IMR-90 (cell line): ENCODE results near the gene CLEC16A. TPM values are rescaled to one million over a fixed set of nuclear protein-coding genes. Genes with fewer than 3 reads are reported as not detected.

Experiments
- ATAC-seq: fragments of 200-7000 bp; cut with Tn5 transposase; 2 replicates; pipeline ENCODE4 v1.9.1; 2020; ENCODE audit warnings: low read depth, mild to moderate bottlenecking, moderate library complexity
- BruUV-seq: library from RNA; stranded (reverse); fragments of 400-500 nt; replicated peaks from 2 replicates; lab custom pipeline; 2021; lab: Mats Ljungman, UMichigan
- CTCF ChIA-PET: fragments of 300-600 bp; formaldehyde crosslinking; extraction: SDS; loops from one replicate; lab custom pipeline; 2021; ENCODE audit warnings: antibody characterized with exemption; lab: Yijun Ruan, JAX
- POLR2A ChIA-PET: fragments of 300-600 bp; sonication (Branson Sonifier 250); formaldehyde crosslinking; loops from one replicate; lab custom pipeline; 2022; ENCODE audit warnings: antibody characterized with exemption; ENCODE audit not compliant: unreplicated experiment; lab: Charles Lee
- DNase-seq: peaks from one replicate; pipeline ENCODE4 v3.0.0; 2013
- H2AFZ ChIP-seq: replicated peaks from 2 replicates; pipeline ENCODE3; 2013; ENCODE audit warnings: low read length, mild to moderate bottlenecking; ENCODE audit not compliant: poor library complexity
- H2AK5ac ChIP-seq: 2 replicates; pipeline ENCODE4 v1.6.1; 2013; ENCODE audit warnings: low read depth, low read length, inconsistent platforms
- H2AK9ac ChIP-seq: replicated peaks from 2 replicates; pipeline ENCODE3; 2013; ENCODE audit warnings: mild to moderate bottlenecking, low read depth, low read length, moderate library complexity; ENCODE audit not compliant: poor library complexity
- H2BK120ac ChIP-seq: 2 replicates; pipeline ENCODE4 v1.6.1; 2013; ENCODE audit warnings: low read depth, low read length, inconsistent platforms
- H2BK15ac ChIP-seq: 3 replicates; pipeline ENCODE4 v1.6.1; 2013; ENCODE audit warnings: low read depth, low read length, inconsistent platforms
- H2BK20ac ChIP-seq: 2 replicates; pipeline ENCODE4 v1.6.1; 2013; ENCODE audit warnings: low read depth, mild to moderate bottlenecking, inconsistent platforms, low read length, moderate library complexity
- H2BK5ac ChIP-seq: 2 replicates; pipeline ENCODE4 v1.6.1; 2013; ENCODE audit warnings: mild to moderate bottlenecking, low read depth, low read length, inconsistent platforms; ENCODE audit not compliant: poor library complexity, severe bottlenecking
- H3K14ac ChIP-seq: replicated peaks from 2 replicates; pipeline ENCODE4 v1.6.1; 2013; ENCODE audit warnings: low read depth, low read length, inconsistent platforms
- H3K18ac ChIP-seq: 2 replicates; pipeline ENCODE4 v1.6.1; 2013; ENCODE audit warnings: low read depth, low read length, control low read depth
- H3K23ac ChIP-seq: 2 replicates; pipeline ENCODE4 v1.6.1; 2013; ENCODE audit warnings: low read depth, low read length, inconsistent platforms
- H3K27ac ChIP-seq: 2 replicates; pipeline ENCODE4 v1.5.1; 2013; ENCODE audit warnings: mild to moderate bottlenecking, control low read depth, low read length; ENCODE audit not compliant: insufficient read depth
- H3K27me3 ChIP-seq: 2 replicates; pipeline ENCODE4 v1.6.1; 2013; ENCODE audit warnings: low read length; ENCODE audit not compliant: control insufficient read depth, insufficient read depth
- H3K36me3 ChIP-seq: 2 replicates; pipeline ENCODE4 v1.6.1; 2013; ENCODE audit warnings: low read length, mixed read lengths; ENCODE audit not compliant: control insufficient read depth, insufficient read depth
- H3K4ac ChIP-seq: 2 replicates; pipeline ENCODE4 v1.6.1; 2013; ENCODE audit warnings: low read depth, low read length, inconsistent platforms
- H3K4me1 ChIP-seq: 2 replicates; pipeline ENCODE4 v1.6.1; 2013; ENCODE audit warnings: low read length, mixed read lengths; ENCODE audit not compliant: control insufficient read depth, insufficient read depth
- H3K4me2 ChIP-seq: 2 replicates; pipeline ENCODE4 v1.6.1; 2013; ENCODE audit warnings: low read depth, mild to moderate bottlenecking, control low read depth, low read length, moderate library complexity
- H3K4me3 ChIP-seq: 2 replicates; pipeline ENCODE4 v1.5.1; 2013; ENCODE audit warnings: low read depth, mild to moderate bottlenecking, control low read depth, low read length, moderate library complexity; ENCODE audit not compliant: insufficient read depth
- H3K56ac ChIP-seq: 2 replicates; pipeline ENCODE4 v1.6.1; 2013; ENCODE audit warnings: low read length, inconsistent platforms; ENCODE audit not compliant: insufficient read depth; ENCODE audit errors: extremely low read depth
- H3K79me1 ChIP-seq, 2 experiments: 2 replicates each; pipeline ENCODE4 v1.6.1; 2013; ENCODE audit warnings: low read length in 2 of 2, inconsistent platforms in 1 of 2, low read depth in 1 of 2
- H3K9ac ChIP-seq: 2 replicates; pipeline ENCODE4 v1.6.1; 2013; ENCODE audit warnings: low read depth, low read length, control low read depth
- H3K9me1 ChIP-seq: 2 replicates; pipeline ENCODE4 v1.6.1; 2013; ENCODE audit warnings: low read length, inconsistent platforms; ENCODE audit not compliant: insufficient read depth
- H3K9me3 ChIP-seq: 2 replicates; pipeline ENCODE4 v1.6.1; 2013; ENCODE audit warnings: low read length; ENCODE audit not compliant: control insufficient read depth, insufficient read depth
- H4K20me1 ChIP-seq: 2 replicates; pipeline ENCODE4 v1.6.1; 2013; ENCODE audit warnings: low read length, inconsistent platforms; ENCODE audit not compliant: insufficient read depth
- H4K5ac ChIP-seq: 2 replicates; pipeline ENCODE4 v1.6.1; 2013; ENCODE audit warnings: mild to moderate bottlenecking, low read depth, low read length, control low read depth
- H4K8ac ChIP-seq, 2 experiments: 2 replicates each; pipeline ENCODE4 v1.6.1; 2013; ENCODE audit warnings: low read depth in 2 of 2, low read length in 2 of 2, control low read depth in 1 of 2, inconsistent platforms in 1 of 2
- H4K91ac ChIP-seq: 2 replicates; pipeline ENCODE4 v1.6.1; 2013; ENCODE audit warnings: low read depth, low read length, inconsistent platforms; ENCODE audit not compliant: insufficient read depth
- BHLHE40 ChIP-seq: fragments of 150-350 bp; IDR thresholded peaks from 2 replicates; pipeline ENCODE4 v1.6.1; 2016; ENCODE audit warnings: mild to moderate bottlenecking, low read depth, low read length
- CTCF ChIP-seq: conservative IDR thresholded peaks from 2 replicates; pipeline ENCODE4 v1.5.1; 2012; ENCODE audit warnings: mild to moderate bottlenecking, low read depth, low read length, improper control_type of control experiment
- FOS ChIP-seq: fragments of 150-350 bp; IDR thresholded peaks from 2 replicates; pipeline ENCODE4 v1.6.1; 2016; ENCODE audit warnings: low read depth, low read length
- MAFK ChIP-seq: IDR thresholded peaks from 2 replicates; pipeline ENCODE4 v1.6.1; 2012; ENCODE audit warnings: low read depth, low read length, improper control_type of control experiment
- MAZ ChIP-seq: IDR thresholded peaks from 2 replicates; pipeline ENCODE4 v1.6.1; 2012; ENCODE audit warnings: low read depth, mild to moderate bottlenecking, low read length, improper control_type of control experiment, moderate library complexity, borderline replicate concordance
- MXI1 ChIP-seq: IDR thresholded peaks from 2 replicates; pipeline ENCODE4 v1.6.1; 2012; ENCODE audit warnings: low read depth, mild to moderate bottlenecking, low read length, moderate library complexity, borderline replicate concordance
- NFE2L2 ChIP-seq: fragments of 150-350 bp; IDR thresholded peaks from 2 replicates; pipeline ENCODE4 v1.6.1; 2016; ENCODE audit warnings: low read depth, mild to moderate bottlenecking, low read length
- POLR2A ChIP-seq: IDR thresholded peaks from 2 replicates; pipeline ENCODE4 v1.6.1; 2012; ENCODE audit warnings: mild to moderate bottlenecking, low read depth, low read length
- RAD21 ChIP-seq: IDR thresholded peaks from 2 replicates; pipeline ENCODE4 v1.6.1; 2012; ENCODE audit warnings: low read length, improper control_type of control experiment
- RCOR1 ChIP-seq: IDR thresholded peaks from 2 replicates; pipeline ENCODE4 v1.6.1; 2012; ENCODE audit warnings: mild to moderate bottlenecking, low read length, improper control_type of control experiment; ENCODE audit not compliant: insufficient replicate concordance
- RFX5 ChIP-seq: IDR thresholded peaks from 2 replicates; pipeline ENCODE4 v1.8.0; 2012; ENCODE audit warnings: low read depth, mild to moderate bottlenecking, low read length, moderate library complexity
- SMC3 ChIP-seq: fragments of 150-350 bp; IDR thresholded peaks from 2 replicates; pipeline ENCODE4 v1.6.1; 2016; ENCODE audit warnings: low read depth, mild to moderate bottlenecking, antibody characterized with exemption, low read length, moderate library complexity
- USF2 ChIP-seq: fragments of 150-350 bp; IDR thresholded peaks from 2 replicates; pipeline ENCODE4 v1.6.1; 2017; ENCODE audit warnings: mild to moderate bottlenecking, antibody characterized with exemption, low read length, low read depth
- WGBS, 2 experiments: methylation state at CpG; one replicate each; pipeline versions ENCODE4 v1.1.5 to v1.1.7; 2013; ENCODE audit warnings: missing lambda C conversion rate in 2 of 2; ENCODE audit not compliant: insufficient read length in 1 of 2; ENCODE audit errors: extremely low coverage in 2 of 2; 5-methylcytosine and 5-hydroxymethylcytosine counted together
- dilution Hi-C: fragments of 300-500 bp; cut with HindIII; formaldehyde crosslinking; loops from one replicate; pipeline ENCODE4 v1.14.3; 2018; ENCODE audit warnings: low sequenced_read_pairs; ENCODE audit not compliant: unreplicated experiment
- in situ Hi-C: fragments of 300-500 bp; cut with MboI; formaldehyde crosslinking; loops from 3 replicates; pipeline ENCODE4 v1.14.3; 2019; ENCODE audit warnings: low sequenced_read_pairs, inconsistent platforms, mixed read lengths
- intact Hi-C: fragments of 100-400 bp; cut with micrococcal nuclease; formaldehyde crosslinking; loops from 2 replicates; pipeline ENCODE4 v1.10.0; 2022
- polyA plus RNA-seq, 3 experiments: library from polyadenylated mRNA; depleted of rRNA; stranded (reverse); fragments of >200 nt; gene quantifications; 2 replicates each; pipeline ENCODE4 v1.2.3, GENCODE V29; 2012; ENCODE audit warnings: low replicate concordance in 1 of 3
- total RNA-seq: library from RNA; depleted of rRNA; stranded (reverse); fragments of >200 nt; gene quantifications from 2 replicates; pipeline ENCODE4 v1.2.3, GENCODE V29; 2012

CLEC16A gene
- total and polyA plus RNA-seq, 2 of the 4 experiments (the other 2 are of a cell fraction): 15.9 to 16.5 TPM

- no peak overlapping the region for H2BK15ac ChIP-seq
- no peak overlapping the region for H3K27ac ChIP-seq
- H3K56ac ChIP-seq: no peak overlapping the region
- no peak overlapping the region for H4K91ac ChIP-seq
- H3K4me1 ChIP-seq: peaks cover 22% of the 10 kb centered on the region
- ATAC-seq: no peak
- TF ChIP-seq MAFK: no peak
- TF ChIP-seq BHLHE40: no peak
- no peak for TF ChIP-seq MAZ
- TF ChIP-seq FOS: no peak
- no peak for TF ChIP-seq RFX5
- TF ChIP-seq RCOR1: no peak
- TF ChIP-seq MXI1: no peak
- TF ChIP-seq NFE2L2: no peak
- no peak for TF ChIP-seq USF2
- no peak for TF ChIP-seq CTCF
- no peak for TF ChIP-seq SMC3
- TF ChIP-seq RAD21: no peak
- TF ChIP-seq POLR2A: no peak
- CTCF ChIA-PET: no interaction called here
- H3K9ac ChIP-seq: no peak overlapping the region
- intact Hi-C loops (no loop called here), dilution Hi-C loops (no loop called here), in situ Hi-C loops (no loop called here)
- no peaks in the 10 kb centered on the region for H3K27me3 ChIP-seq
- no peak overlapping the region for H3K4me3 ChIP-seq
- H2AK5ac ChIP-seq: no peak overlapping the region
- BruUV-seq: no TSS peak
- no peak overlapping the region for H2BK20ac ChIP-seq
- H2AK9ac ChIP-seq: no peak overlapping the region
- no peaks in the 10 kb centered on the region for H4K20me1 ChIP-seq
- H3K18ac ChIP-seq: no peak overlapping the region
- H2BK5ac ChIP-seq: no peak overlapping the region
- peaks cover 22% of the 10 kb centered on the region for H3K9me1 ChIP-seq
- POLR2A ChIA-PET: no interaction called here
- no peak overlapping the region for H2AFZ ChIP-seq
- no peak overlapping the region for H4K5ac ChIP-seq
- 100% methylated on average over 1 of the region's 12 CpGs; no CpG with 5 or more reads in 1 of the 2 experiments for WGBS, 2 experiments
- no peak for DNase-seq
- H3K36me3 ChIP-seq: peaks cover 22% of the 10 kb centered on the region
- peak overlapping the region; percentile 47; the same call in 1 of the 2 replicates for H3K4ac ChIP-seq
- no peak overlapping the region for H3K14ac ChIP-seq
- H3K23ac ChIP-seq: no peak overlapping the region
- no peaks in the 10 kb centered on the region; a peak in 1 of 4 replicates for H3K79me1 ChIP-seq
- H2BK120ac ChIP-seq: no peak overlapping the region; the same call in 1 of the 2 replicates
- no peak overlapping the region for H4K8ac ChIP-seq
- no peaks in the 10 kb centered on the region for H3K9me3 ChIP-seq
- H3K4me2 ChIP-seq: no peak overlapping the region
These were observed 182.2 kb downstream of the CLEC16A start for GRCh38 chr16:11126399-11127054.
